Upper lobe of left lung (tissue), 4 donors: ENCODE measurements around the gene PEA15.

Experiments
- CTCF ChIP-seq, 6 experiments: fragments of 450-650 bp in 4 of 6; fragments of 200-600 bp in 2 of 6; sonication (generic) in 2 of 6; IDR thresholded peaks; one replicate each; pipeline ENCODE4 v1.5.1; 2016 to 2019; ENCODE audit warnings: antibody characterized with exemption in 6 of 6
- POLR2AphosphoS5 ChIP-seq, 2 donors: sonication (generic); formaldehyde crosslinking; IDR thresholded peaks; one replicate each; pipeline ENCODE4 v1.5.1; 2017; ENCODE audit warnings: antibody characterized with exemption in 2 of 2

GRCh38 chr1:160161965-160162705 lies 43.0 kb upstream of the PEA15 start:
- peak in 2 of 6 experiments; percentile 29 to 37 for TF ChIP-seq CTCF (IDR thresholded peaks at IDR 0.05)
- TF ChIP-seq POLR2AphosphoS5 (IDR thresholded peaks at IDR 0.05) = no peak
